Trophoblast cell (in vitro differentiated cells and primary cell): ENCODE data around the gene IL4I1.

Source experiments
- DNase-seq, 2 donors: peaks; one replicate each; pipeline ENCODE4 v3.0.0-alpha.2; 2016
- H2AFZ ChIP-seq: 2 replicates; pipeline ENCODE4 v1.6.1; 2013; ENCODE audit warnings: low read length, moderate library complexity, mild to moderate bottlenecking; ENCODE audit not compliant: insufficient read depth, poor library complexity
- H2AK5ac ChIP-seq: 2 replicates; pipeline ENCODE4 v1.6.1; 2013; ENCODE audit warnings: mild to moderate bottlenecking, low read length
- H2BK120ac ChIP-seq: 2 replicates; pipeline ENCODE4 v1.6.1; 2013; ENCODE audit warnings: low read length, mild to moderate bottlenecking, moderate library complexity; ENCODE audit not compliant: insufficient read depth, poor library complexity
- H2BK12ac ChIP-seq: 2 replicates; pipeline ENCODE4 v1.6.1; 2013; ENCODE audit warnings: mild to moderate bottlenecking, low read length, moderate library complexity
- H2BK5ac ChIP-seq: 2 replicates; pipeline ENCODE4 v1.6.1; 2013; ENCODE audit warnings: low read length, low read depth, moderate library complexity, mild to moderate bottlenecking; ENCODE audit not compliant: poor library complexity
- H3K14ac ChIP-seq: 2 replicates; pipeline ENCODE4 v1.6.1; 2013; ENCODE audit warnings: mild to moderate bottlenecking, low read length
- H3K18ac ChIP-seq: 2 replicates; pipeline ENCODE4 v1.6.1; 2013; ENCODE audit warnings: mild to moderate bottlenecking, low read length
- H3K23ac ChIP-seq: 2 replicates; pipeline ENCODE4 v1.6.1; 2013; ENCODE audit warnings: low read length
- H3K27ac ChIP-seq: 2 replicates; pipeline ENCODE4 v1.5.1; 2013; ENCODE audit warnings: low read depth, mild to moderate bottlenecking, inconsistent platforms, low read length, moderate library complexity
- H3K27me3 ChIP-seq: 2 replicates; pipeline ENCODE4 v1.6.1; 2013; ENCODE audit warnings: inconsistent platforms, mild to moderate bottlenecking, low read length, moderate library complexity; ENCODE audit not compliant: insufficient read depth
- H3K36me3 ChIP-seq, 2 experiments: 1 replicate in 1 of 2; 2 replicates in 1 of 2; pipeline ENCODE4 v1.6.1; 2013; ENCODE audit warnings: low read length in 2 of 2, mild to moderate bottlenecking in 2 of 2, moderate library complexity in 1 of 2; ENCODE audit not compliant: insufficient read depth in 2 of 2, control insufficient read depth in 1 of 2
- H3K4ac ChIP-seq: 2 replicates; pipeline ENCODE4 v1.6.1; 2013; ENCODE audit warnings: low read depth, mild to moderate bottlenecking, low read length, moderate library complexity
- H3K4me1 ChIP-seq, 2 experiments: 1 replicate in 1 of 2; 2 replicates in 1 of 2; pipeline ENCODE4 v1.6.1; 2013; ENCODE audit warnings: low read length in 2 of 2, mild to moderate bottlenecking in 2 of 2, moderate library complexity in 1 of 2; ENCODE audit not compliant: insufficient read depth in 2 of 2, control insufficient read depth in 1 of 2
- H3K4me2 ChIP-seq: 2 replicates; pipeline ENCODE4 v1.6.1; 2013; ENCODE audit warnings: inconsistent platforms, mild to moderate bottlenecking, low read length, moderate library complexity
- H3K4me3 ChIP-seq: 2 replicates; pipeline ENCODE4 v1.5.1; 2013; ENCODE audit warnings: mild to moderate bottlenecking, low read depth, low read length, inconsistent platforms
- H3K79me1 ChIP-seq: one replicate; pipeline ENCODE4 v1.6.1; 2013; ENCODE audit warnings: low read length
- H3K79me2 ChIP-seq: 2 replicates; pipeline ENCODE4 v1.6.1; 2013; ENCODE audit warnings: low read length, mild to moderate bottlenecking; ENCODE audit not compliant: control insufficient read depth, insufficient read depth, poor library complexity
- H3K9ac ChIP-seq: 2 replicates; pipeline ENCODE4 v1.6.1; 2013; ENCODE audit warnings: mild to moderate bottlenecking, low read length
- H3K9me3 ChIP-seq: 2 replicates; pipeline ENCODE4 v1.6.1; 2013; ENCODE audit warnings: low read depth, mild to moderate bottlenecking, control low read depth, inconsistent platforms, low read length; ENCODE audit not compliant: insufficient read depth
- H4K12ac ChIP-seq: 2 replicates; pipeline ENCODE4 v1.6.1; 2013; ENCODE audit warnings: low read depth, mild to moderate bottlenecking, low read length, moderate library complexity
- H4K8ac ChIP-seq: 2 replicates; pipeline ENCODE4 v1.6.1; 2013; ENCODE audit warnings: low read depth, mild to moderate bottlenecking, low read length, moderate library complexity
- H4K91ac ChIP-seq: one replicate; pipeline ENCODE4 v1.6.1; 2013; ENCODE audit warnings: low read depth, mild to moderate bottlenecking, low read length, moderate library complexity
- WGBS: extraction: QIAGEN DNeasy Blood & Tissue Kit; methylation state at CpG from one replicate; pipeline ENCODE4 v1.1.7; 2013; ENCODE audit warnings: missing lambda C conversion rate; ENCODE audit not compliant: insufficient read length, insufficient coverage; ENCODE audit errors: extremely low coverage; 5-methylcytosine and 5-hydroxymethylcytosine counted together

Gene IL4I1

GRCh38 chr19:49916839-49917733 is 20.4 kb upstream of the IL4I1 start:
- DNase-seq, result peak; percentile 27 to 43

GRCh38 chr19:49915271-49915670 is 18.6 kb upstream of the IL4I1 start:
- H4K12ac ChIP-seq, result no peak overlapping the region
- H3K9ac ChIP-seq, result no peak overlapping the region
- no peaks in the 10 kb centered on the region for H3K27me3 ChIP-seq
- no peak overlapping the region for H3K18ac ChIP-seq
- no peak overlapping the region for H2AK5ac ChIP-seq
- no CpG with 5 or more reads among the region's 6 CpGs for WGBS
- H3K14ac ChIP-seq, result no peak overlapping the region
- no peaks in the 10 kb centered on the region for H3K4me1 ChIP-seq
- no peaks in the 10 kb centered on the region for H3K79me1 ChIP-seq
- no peak overlapping the region for H4K91ac ChIP-seq
- no peaks in the 10 kb centered on the region for H3K79me2 ChIP-seq
- no peak overlapping the region for H2BK12ac ChIP-seq
- no peak overlapping the region for H3K27ac ChIP-seq
- no peak overlapping the region for H3K23ac ChIP-seq
- H2BK120ac ChIP-seq, result no peak overlapping the region
- DNase-seq, result no peak
- no peak overlapping the region for H2AFZ ChIP-seq
- H3K4me3 ChIP-seq, result no peak overlapping the region
- H2BK5ac ChIP-seq, result no peak overlapping the region
- H3K4ac ChIP-seq, result no peak overlapping the region
- H4K8ac ChIP-seq, result no peak overlapping the region
- H3K36me3 ChIP-seq, result peaks cover 40 to 54% of the 10 kb centered on the region in 2 experiments
- H3K9me3 ChIP-seq, result peaks cover 2% of the 10 kb centered on the region
- H3K4me2 ChIP-seq, result no peak overlapping the region

More at GRCh38 chr19:49916839-49917733, 20.4 kb upstream of the IL4I1 start:
- peaks cover 2% of the 10 kb centered on the region for H3K9me3 ChIP-seq
- H2BK120ac ChIP-seq, result no peak overlapping the region
- peaks cover 49 to 64% of the 10 kb centered on the region in 2 experiments for H3K36me3 ChIP-seq
- no peak overlapping the region for H3K14ac ChIP-seq
- no CpG with 5 or more reads among the region's 21 CpGs for WGBS
- H3K79me1 ChIP-seq, result no peaks in the 10 kb centered on the region
- H3K4me2 ChIP-seq, result no peak overlapping the region
- H3K79me2 ChIP-seq, result peaks cover 3% of the 10 kb centered on the region
- H2AK5ac ChIP-seq, result no peak overlapping the region
- no peak overlapping the region for H2BK5ac ChIP-seq
- no peaks in the 10 kb centered on the region for H3K27me3 ChIP-seq
- H3K18ac ChIP-seq, result no peak overlapping the region
- H3K27ac ChIP-seq, result no peak overlapping the region
- no peak overlapping the region for H4K8ac ChIP-seq
- no peak overlapping the region for H2BK12ac ChIP-seq
- H3K9ac ChIP-seq, result no peak overlapping the region
- H3K23ac ChIP-seq, result no peak overlapping the region
- no peak overlapping the region for H2AFZ ChIP-seq
- H3K4me3 ChIP-seq, result no peak overlapping the region
- H3K4me1 ChIP-seq, result peaks cover 0 to 2% of the 10 kb centered on the region in 2 experiments
- no peak overlapping the region for H4K12ac ChIP-seq
- no peak overlapping the region for H4K91ac ChIP-seq
- no peak overlapping the region for H3K4ac ChIP-seq

GRCh38 chr19:49913720-49914119 is 17.0 kb upstream of the IL4I1 start:
- Histone ChIP-seq H3K14ac (no peak overlapping the region), H3K9ac (no peak overlapping the region), H3K4me3 (no peak overlapping the region), H3K18ac (no peak overlapping the region), H3K23ac (no peak overlapping the region), H2BK5ac (no peak overlapping the region), H3K4me2 (no peak overlapping the region), H3K27me3 (no peaks in the 10 kb centered on the region), H2BK120ac (no peak overlapping the region), H2AFZ (no peak overlapping the region), H3K9me3 (peaks cover 2% of the 10 kb centered on the region), H3K4me1 (no peaks in the 10 kb centered on the region), H3K4ac (no peak overlapping the region), H3K79me2 (no peaks in the 10 kb centered on the region), H4K12ac (no peak overlapping the region), H3K79me1 (no peaks in the 10 kb centered on the region), H3K36me3 (peaks cover 56 to 65% of the 10 kb centered on the region in 2 experiments), H2BK12ac (no peak overlapping the region), H2AK5ac (no peak overlapping the region), H4K91ac (no peak overlapping the region), H4K8ac (no peak overlapping the region), H3K27ac (no peak overlapping the region)
- WGBS, result no CpG with 5 or more reads among the region's 10 CpGs
- no peak for DNase-seq

GRCh38 chr19:49912965-49913685 is 16.4 kb upstream of the IL4I1 start:
- Histone ChIP-seq H3K36me3 (peaks cover 58 to 66% of the 10 kb centered on the region in 2 experiments), H2BK12ac (no peak overlapping the region), H4K12ac (no peak overlapping the region), H3K4ac (no peak overlapping the region), H3K14ac (no peak overlapping the region), H2BK120ac (no peak overlapping the region), H3K27ac (no peak overlapping the region), H3K4me3 (no peak overlapping the region), H3K9me3 (peaks cover 2% of the 10 kb centered on the region), H3K4me1 (no peaks in the 10 kb centered on the region), H2AK5ac (no peak overlapping the region), H2BK5ac (no peak overlapping the region), H3K18ac (no peak overlapping the region), H3K79me1 (no peaks in the 10 kb centered on the region), H3K27me3 (no peaks in the 10 kb centered on the region), H3K4me2 (no peak overlapping the region), H4K91ac (no peak overlapping the region), H3K9ac (no peak overlapping the region), H3K79me2 (no peaks in the 10 kb centered on the region), H3K23ac (no peak overlapping the region), H4K8ac (no peak overlapping the region), H2AFZ (no peak overlapping the region)
- DNase-seq, result no peak
- no CpG with 5 or more reads among the region's 21 CpGs for WGBS
